OCI-LY1 (cell line): ENCODE results near the gene CACNA1I.

ENCODE experiments used
- H2AFZ ChIP-seq: fragments of 200-600 bp; sonication (generic), shearing (Covaris generic); 2 replicates; pipeline ENCODE4 v1.6.0; 2014; ENCODE audit warnings: antibody characterized with exemption, mild to moderate bottlenecking, low read length
- H3F3A ChIP-seq: fragments of 200-600 bp; sonication (generic), shearing (Covaris generic); 2 replicates; pipeline ENCODE4 v1.6.0; 2014; ENCODE audit warnings: mild to moderate bottlenecking, antibody characterized with exemption, low read length, moderate library complexity; ENCODE audit not compliant: insufficient read depth
- H3K27ac ChIP-seq: fragments of 200-600 bp; sonication (generic); 2 replicates; pipeline ENCODE4 v1.5.1; 2014; ENCODE audit warnings: low read length, mixed run types, mild to moderate bottlenecking, low read depth; ENCODE audit not compliant: poor library complexity, severe bottlenecking
- H3K27me3 ChIP-seq: fragments of 200-600 bp; sonication (generic); 2 replicates; pipeline ENCODE4 v1.6.0; 2014; ENCODE audit warnings: antibody characterized with exemption, mild to moderate bottlenecking, low read length, moderate library complexity; ENCODE audit not compliant: insufficient read depth
- H3K36me3 ChIP-seq: fragments of 200-600 bp; sonication (generic); 2 replicates; pipeline ENCODE4 v1.6.1; 2014; ENCODE audit warnings: mild to moderate bottlenecking, antibody characterized with exemption, low read length, moderate library complexity, mixed read lengths; ENCODE audit not compliant: insufficient read depth
- H3K4me1 ChIP-seq: fragments of 200-600 bp; sonication (generic); 2 replicates; pipeline ENCODE4 v1.5.1; 2014; ENCODE audit warnings: mild to moderate bottlenecking, low read length, moderate library complexity; ENCODE audit not compliant: insufficient read depth, severe bottlenecking
- H3K4me2 ChIP-seq: fragments of 200-600 bp; sonication (generic), shearing (Covaris generic); 2 replicates; pipeline ENCODE4 v1.6.1; 2014; ENCODE audit warnings: low read length
- H3K4me3 ChIP-seq: fragments of 200-600 bp; sonication (generic); 2 replicates; pipeline ENCODE4 v1.5.1; 2014; ENCODE audit warnings: low read length, low read depth, mild to moderate bottlenecking, mixed read lengths; ENCODE audit not compliant: poor library complexity, severe bottlenecking
- H3K79me2 ChIP-seq: fragments of 200-600 bp; shearing (Covaris generic); 2 replicates; pipeline ENCODE4 v1.6.1; 2016; ENCODE audit warnings: mixed run types, low read length, mixed read lengths; ENCODE audit not compliant: insufficient read depth
- H3K9ac ChIP-seq: fragments of 200-600 bp; sonication (generic), shearing (Covaris generic); 2 replicates; pipeline ENCODE4 v1.6.1; 2014; ENCODE audit warnings: mild to moderate bottlenecking, low read length, mixed read lengths
- H3K9me2 ChIP-seq: fragments of 200-600 bp; sonication (generic), shearing (Covaris generic); 2 replicates; pipeline ENCODE4 v1.6.1; 2014; ENCODE audit warnings: low read depth, mild to moderate bottlenecking, low read length, mixed read lengths
- H3K9me3 ChIP-seq: fragments of 200-600 bp; shearing (Covaris generic); 2 replicates; pipeline ENCODE4 v1.6.1; 2014; ENCODE audit warnings: low read length, mixed read lengths
- H4K20me1 ChIP-seq: fragments of 200-600 bp; sonication (generic), shearing (Covaris generic); 2 replicates; pipeline ENCODE4 v1.6.0; 2016; ENCODE audit warnings: mild to moderate bottlenecking, low read length; ENCODE audit not compliant: insufficient read depth
- EZH2 ChIP-seq: fragments of 200-600 bp; sonication (generic), shearing (Covaris generic); IDR thresholded peaks from 2 replicates; pipeline ENCODE4 v1.8.0; 2017; ENCODE audit warnings: borderline replicate concordance, mixed run types, mild to moderate bottlenecking, antibody characterized with exemption, low read length, moderate library complexity, mixed read lengths
- TF ChIP-seq, protein P1 (sequence below): fragments of 200-600 bp; sonication (generic), shearing (Covaris generic); IDR thresholded peaks from 2 replicates; pipeline ENCODE4 v1.5.1; 2017; ENCODE audit warnings: mild to moderate bottlenecking, antibody characterized with exemption, low read length, moderate library complexity, mixed read lengths

Gene CACNA1I

DNA sequence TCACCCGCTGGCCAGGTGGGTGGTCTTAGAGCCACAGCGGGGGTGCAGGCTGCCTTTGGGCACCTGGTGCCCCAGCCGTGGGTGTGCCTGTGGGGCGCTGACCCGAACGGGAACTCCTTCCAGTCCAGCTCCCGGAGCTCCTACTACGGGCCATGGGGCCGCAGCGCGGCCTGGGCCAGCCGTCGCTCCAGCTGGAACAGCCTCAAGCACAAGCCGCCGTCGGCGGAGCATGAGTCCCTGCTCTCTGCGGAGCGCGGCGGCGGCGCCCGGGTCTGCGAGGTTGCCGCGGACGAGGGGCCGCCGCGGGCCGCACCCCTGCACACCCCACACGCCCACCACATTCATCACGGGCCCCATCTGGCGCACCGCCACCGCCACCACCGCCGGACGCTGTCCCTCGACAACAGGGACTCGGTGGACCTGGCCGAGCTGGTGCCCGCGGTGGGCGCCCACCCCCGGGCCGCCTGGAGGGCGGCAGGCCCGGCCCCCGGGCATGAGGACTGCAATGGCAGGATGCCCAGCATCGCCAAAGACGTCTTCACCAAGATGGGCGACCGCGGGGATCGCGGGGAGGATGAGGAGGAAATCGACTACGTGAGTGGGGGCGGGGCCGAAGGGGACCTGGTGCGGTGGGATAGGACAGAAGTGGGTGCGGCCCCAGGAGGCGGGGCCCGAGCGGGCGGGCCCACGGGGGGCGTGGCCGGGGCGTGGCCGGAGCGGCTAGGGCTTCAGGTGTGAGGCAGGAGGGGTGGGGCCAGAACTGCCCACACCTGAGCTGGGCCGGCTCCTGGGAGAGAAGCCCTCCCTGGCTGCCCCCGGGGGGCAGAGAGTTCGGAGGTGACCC lies 91.5 kb downstream of the CACNA1I start:
- no peaks in the 10 kb centered on the region for H3K9me3 ChIP-seq
- no peak overlapping the region for H3K9ac ChIP-seq
- H3K9me2 ChIP-seq, result no peaks in the 10 kb centered on the region
- TF ChIP-seq EZH2, result no peak
- TF ChIP-seq, protein P1, sequence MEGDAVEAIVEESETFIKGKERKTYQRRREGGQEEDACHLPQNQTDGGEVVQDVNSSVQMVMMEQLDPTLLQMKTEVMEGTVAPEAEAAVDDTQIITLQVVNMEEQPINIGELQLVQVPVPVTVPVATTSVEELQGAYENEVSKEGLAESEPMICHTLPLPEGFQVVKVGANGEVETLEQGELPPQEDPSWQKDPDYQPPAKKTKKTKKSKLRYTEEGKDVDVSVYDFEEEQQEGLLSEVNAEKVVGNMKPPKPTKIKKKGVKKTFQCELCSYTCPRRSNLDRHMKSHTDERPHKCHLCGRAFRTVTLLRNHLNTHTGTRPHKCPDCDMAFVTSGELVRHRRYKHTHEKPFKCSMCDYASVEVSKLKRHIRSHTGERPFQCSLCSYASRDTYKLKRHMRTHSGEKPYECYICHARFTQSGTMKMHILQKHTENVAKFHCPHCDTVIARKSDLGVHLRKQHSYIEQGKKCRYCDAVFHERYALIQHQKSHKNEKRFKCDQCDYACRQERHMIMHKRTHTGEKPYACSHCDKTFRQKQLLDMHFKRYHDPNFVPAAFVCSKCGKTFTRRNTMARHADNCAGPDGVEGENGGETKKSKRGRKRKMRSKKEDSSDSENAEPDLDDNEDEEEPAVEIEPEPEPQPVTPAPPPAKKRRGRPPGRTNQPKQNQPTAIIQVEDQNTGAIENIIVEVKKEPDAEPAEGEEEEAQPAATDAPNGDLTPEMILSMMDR, result no peak
- no peak overlapping the region for H3K4me2 ChIP-seq
- no peaks in the 10 kb centered on the region for H3K36me3 ChIP-seq
- H3K27me3 ChIP-seq, result no peaks in the 10 kb centered on the region
- H2AFZ ChIP-seq, result no peak overlapping the region
- H3K27ac ChIP-seq, result no peak overlapping the region
- H3K4me3 ChIP-seq, result no peak overlapping the region
- H4K20me1 ChIP-seq, result no peaks in the 10 kb centered on the region
- H3K79me2 ChIP-seq, result no peaks in the 10 kb centered on the region
- no peaks in the 10 kb centered on the region for H3K4me1 ChIP-seq
- no peaks in the 10 kb centered on the region for H3F3A ChIP-seq

DNA sequence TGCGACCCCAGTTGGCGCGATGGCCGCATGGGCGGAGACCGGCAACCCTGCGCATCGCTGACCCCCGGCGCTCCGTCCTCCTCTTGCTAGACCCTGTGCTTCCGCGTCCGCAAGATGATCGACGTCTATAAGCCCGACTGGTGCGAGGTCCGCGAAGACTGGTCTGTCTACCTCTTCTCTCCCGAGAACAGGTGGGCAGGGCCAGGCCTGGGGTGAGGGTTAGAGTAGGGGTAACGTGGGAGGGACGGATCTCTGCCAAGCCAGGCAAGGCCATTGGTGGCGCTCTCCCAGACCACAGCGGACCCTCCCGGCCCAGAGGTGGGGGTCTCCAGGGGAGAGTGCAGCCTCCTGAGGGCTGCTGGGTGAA lies 92.1 kb downstream of the CACNA1I start:
- no peak overlapping the region for H3K4me2 ChIP-seq
- no peaks in the 10 kb centered on the region for H3K9me3 ChIP-seq
- no peaks in the 10 kb centered on the region for H3K36me3 ChIP-seq
- no peak overlapping the region for H3K9ac ChIP-seq
- H3F3A ChIP-seq, result no peaks in the 10 kb centered on the region
- no peak overlapping the region for H3K27ac ChIP-seq
- TF ChIP-seq, protein P1, result no peak
- no peak for TF ChIP-seq EZH2
- H2AFZ ChIP-seq, result no peak overlapping the region
- H3K9me2 ChIP-seq, result no peaks in the 10 kb centered on the region
- H3K4me1 ChIP-seq, result no peaks in the 10 kb centered on the region
- H4K20me1 ChIP-seq, result no peaks in the 10 kb centered on the region
- no peaks in the 10 kb centered on the region for H3K27me3 ChIP-seq
- H3K79me2 ChIP-seq, result no peaks in the 10 kb centered on the region
- no peak overlapping the region for H3K4me3 ChIP-seq

DNA sequence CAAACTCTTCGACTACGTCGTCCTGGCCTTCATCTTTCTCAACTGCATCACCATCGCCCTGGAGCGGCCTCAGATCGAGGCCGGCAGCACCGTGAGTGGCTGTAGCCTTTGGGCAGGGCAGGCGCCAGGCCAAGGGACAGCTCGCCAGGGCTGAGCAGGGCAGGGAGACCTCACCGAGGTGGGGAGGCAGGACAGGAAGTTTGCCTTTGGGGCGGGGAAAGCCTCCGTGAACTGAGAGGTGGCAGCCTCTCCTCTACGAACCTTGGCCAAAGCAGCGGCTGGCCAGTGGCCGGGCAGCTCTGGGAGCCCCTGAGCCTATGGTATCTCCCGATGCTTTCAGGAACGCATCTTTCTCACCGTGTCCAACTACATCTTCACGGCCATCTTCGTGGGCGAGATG lies 93.2 kb downstream of the CACNA1I start:
- H3K4me1 ChIP-seq, result no peaks in the 10 kb centered on the region
- H3K9me3 ChIP-seq, result no peaks in the 10 kb centered on the region
- no peaks in the 10 kb centered on the region for H3K27me3 ChIP-seq
- H3K4me2 ChIP-seq, result no peak overlapping the region
- no peak overlapping the region for H2AFZ ChIP-seq
- no peak overlapping the region for H3K4me3 ChIP-seq
- H4K20me1 ChIP-seq, result no peaks in the 10 kb centered on the region
- H3F3A ChIP-seq, result no peaks in the 10 kb centered on the region
- H3K9ac ChIP-seq, result no peak overlapping the region
- H3K79me2 ChIP-seq, result no peaks in the 10 kb centered on the region
- no peaks in the 10 kb centered on the region for H3K9me2 ChIP-seq
- TF ChIP-seq, protein P1, result no peak
- TF ChIP-seq EZH2, result no peak
- H3K36me3 ChIP-seq, result no peaks in the 10 kb centered on the region
- H3K27ac ChIP-seq, result no peak overlapping the region
